SU-DHL-6 (cell line): ENCODE data around the gene DLG2.

ENCODE experiments used
- H2AFZ ChIP-seq: fragments of 200-600 bp; sonication (generic); 2 replicates; pipeline ENCODE4 v1.6.1; 2014; ENCODE audit warnings: low read depth, mild to moderate bottlenecking, moderate library complexity, mixed read lengths, antibody characterized with exemption, low read length; ENCODE audit not compliant: severe bottlenecking
- H3F3A ChIP-seq: fragments of 200-600 bp; shearing (Covaris generic); 2 replicates; pipeline ENCODE4 v1.6.0; 2016; ENCODE audit warnings: antibody characterized with exemption, mild to moderate bottlenecking; ENCODE audit not compliant: insufficient read depth
- H3K27ac ChIP-seq: fragments of 200-600 bp; sonication (generic); 2 replicates; pipeline ENCODE4 v1.5.1; 2016; ENCODE audit warnings: low read depth, mild to moderate bottlenecking, low read length, moderate library complexity, mixed read lengths
- H3K27me3 ChIP-seq: fragments of 200-600 bp; sonication (generic), shearing (Covaris generic); 2 replicates; pipeline ENCODE4 v1.6.0; 2014; ENCODE audit warnings: mild to moderate bottlenecking, low read length
- H3K36me3 ChIP-seq: fragments of 200-600 bp; sonication (generic); 2 replicates; pipeline ENCODE4 v1.6.1; 2014; ENCODE audit warnings: mild to moderate bottlenecking, low read length, mixed read lengths
- H3K4me2 ChIP-seq: fragments of 300-600, 200-600 bp; shearing (Covaris generic), sonication (generic); 2 replicates; pipeline ENCODE4 v1.6.0; 2014; ENCODE audit warnings: low read length, low read depth, mild to moderate bottlenecking; ENCODE audit not compliant: poor library complexity, severe bottlenecking
- H3K4me3 ChIP-seq: fragments of 200-600 bp; sonication (generic); 2 replicates; pipeline ENCODE4 v1.5.1; 2014; ENCODE audit warnings: antibody characterized with exemption, low read length, mild to moderate bottlenecking, mixed read lengths; ENCODE audit not compliant: insufficient read depth, poor library complexity, severe bottlenecking
- H3K79me2 ChIP-seq: fragments of 200-600 bp; sonication (generic); 2 replicates; pipeline ENCODE4 v1.6.1; 2014; ENCODE audit warnings: mild to moderate bottlenecking, low read length, moderate library complexity; ENCODE audit not compliant: insufficient read depth
- H3K9ac ChIP-seq: fragments of 200-600 bp; sonication (generic); 2 replicates; pipeline ENCODE4 v1.7.0; 2014; ENCODE audit warnings: mild to moderate bottlenecking, low read length
- H3K9me2 ChIP-seq: fragments of 200-600 bp; sonication (generic); replicated peaks from 2 replicates; pipeline ENCODE4 v1.6.1; 2014; ENCODE audit warnings: low read length; ENCODE audit not compliant: insufficient read depth
- H3K9me3 ChIP-seq: fragments of 200-600 bp; sonication (generic); 2 replicates; pipeline ENCODE4 v1.6.1; 2014; ENCODE audit warnings: low read length, mixed read lengths; ENCODE audit not compliant: insufficient read depth
- H4K20me1 ChIP-seq: fragments of 200-600 bp; sonication (generic); 2 replicates; pipeline ENCODE4 v1.6.1; 2014; ENCODE audit warnings: low read depth, mild to moderate bottlenecking, antibody characterized with exemption, low read length, moderate library complexity, mixed read lengths
- CTCF ChIP-seq: fragments of 200-600 bp; sonication (generic); IDR thresholded peaks from one replicate; pipeline ENCODE4 v1.5.1; 2017; ENCODE audit warnings: antibody characterized with exemption, mild to moderate bottlenecking, low read length, moderate library complexity; ENCODE audit not compliant: insufficient read depth, poor library complexity, severe bottlenecking
- EZH2phosphoT487 ChIP-seq: fragments of 200-600 bp; sonication (generic), shearing (Covaris generic); conservative IDR thresholded peaks from 2 replicates; pipeline ENCODE4 v1.6.1; 2018; ENCODE audit warnings: mild to moderate bottlenecking, antibody characterized with exemption, low read length, moderate library complexity, mixed read lengths

The DLG2 gene

GRCh38 chr11:83511646-83512045 is 2115.5 kb downstream of the DLG2 start:
- no peaks in the 10 kb centered on the region for H3K79me2 ChIP-seq
- H3K4me3 ChIP-seq: no peak overlapping the region
- H3K27me3 ChIP-seq: no peaks in the 10 kb centered on the region
- no peaks in the 10 kb centered on the region for H3K36me3 ChIP-seq
- H4K20me1 ChIP-seq: no peaks in the 10 kb centered on the region
- H3K9me3 ChIP-seq: no peaks in the 10 kb centered on the region
- no peak overlapping the region for H3K9ac ChIP-seq
- TF ChIP-seq EZH2phosphoT487 (no peak), CTCF (no peak)
- H3K9me2 ChIP-seq: no peaks in the 10 kb centered on the region
- H3K27ac ChIP-seq: no peak overlapping the region
- H3F3A ChIP-seq: no peaks in the 10 kb centered on the region
- no peak overlapping the region for H3K4me2 ChIP-seq
- H2AFZ ChIP-seq: no peak overlapping the region

GRCh38 chr11:83510530-83511460 is 2116.3 kb downstream of the DLG2 start:
- Histone ChIP-seq H3K9ac (no peak overlapping the region), H3K36me3 (no peaks in the 10 kb centered on the region), H4K20me1 (no peaks in the 10 kb centered on the region), H3K27me3 (no peaks in the 10 kb centered on the region), H2AFZ (no peak overlapping the region), H3K9me2 (no peaks in the 10 kb centered on the region), H3K79me2 (no peaks in the 10 kb centered on the region), H3K9me3 (no peaks in the 10 kb centered on the region), H3K4me2 (no peak overlapping the region), H3K27ac (no peak overlapping the region), H3F3A (no peaks in the 10 kb centered on the region), H3K4me3 (no peak overlapping the region)
- TF ChIP-seq EZH2phosphoT487 (no peak), CTCF (no peak)

- no peak overlapping the region for H3K4me3 ChIP-seq
- H3K79me2 ChIP-seq: no peaks in the 10 kb centered on the region
- H3K9ac ChIP-seq: no peak overlapping the region
- no peaks in the 10 kb centered on the region for H3K27me3 ChIP-seq
- no peaks in the 10 kb centered on the region for H3K36me3 ChIP-seq
- no peak overlapping the region for H2AFZ ChIP-seq
- no peaks in the 10 kb centered on the region for H3K9me2 ChIP-seq
- no peaks in the 10 kb centered on the region for H3K9me3 ChIP-seq
- no peak overlapping the region for H3K4me2 ChIP-seq
- H3F3A ChIP-seq: no peaks in the 10 kb centered on the region
- H4K20me1 ChIP-seq: no peaks in the 10 kb centered on the region
- H3K27ac ChIP-seq: no peak overlapping the region
- TF ChIP-seq CTCF (no peak), EZH2phosphoT487 (no peak)
These were observed 2118.3 kb downstream of the DLG2 start for GRCh38 chr11:83508804-83509203.
